HG02884 (cell line): ENCODE measurements around the gene FMR1NB.

Source experiments
- ATAC-seq: cut with Tn5 transposase; IDR thresholded peaks from one replicate; pipeline ENCODE4 v1.9.1; 2021; ENCODE audit warnings: mild to moderate bottlenecking, moderate library complexity; ENCODE audit not compliant: unreplicated experiment

The FMR1NB gene

DNA sequence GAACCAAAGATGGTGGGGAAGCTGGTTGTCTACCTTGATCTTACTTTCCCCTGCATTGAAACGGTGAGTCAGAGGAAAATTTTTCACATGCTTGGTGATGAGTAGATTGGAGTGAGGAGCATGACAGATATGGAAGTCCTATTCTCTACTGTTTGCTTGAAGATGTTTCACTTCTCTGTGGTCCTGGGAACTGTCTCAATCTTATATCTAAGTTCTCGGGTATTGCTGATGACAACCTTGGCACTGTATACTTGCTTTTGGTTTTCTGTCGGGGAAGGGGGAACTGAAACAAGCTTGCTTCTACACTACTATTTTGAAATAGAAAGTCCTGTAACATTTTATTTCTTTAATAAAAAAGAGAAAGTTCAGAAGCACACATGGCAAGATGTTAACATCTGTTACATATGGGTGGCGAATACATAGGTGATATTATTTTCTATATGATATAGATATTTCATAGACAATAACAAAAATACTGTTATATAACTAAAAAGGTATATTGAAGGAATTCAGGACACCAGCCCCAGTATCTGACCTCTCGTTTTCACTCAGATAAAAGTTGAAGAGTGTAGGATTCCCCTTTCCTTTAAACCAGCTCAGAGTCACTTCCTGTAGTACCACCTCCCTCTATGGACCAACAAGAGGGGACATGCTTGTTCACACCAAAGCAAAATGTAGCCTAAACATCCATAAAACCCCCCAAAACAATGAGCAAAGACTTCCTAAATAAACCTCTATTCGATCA is 88.8 kb downstream of the FMR1NB start:
- ATAC-seq = peak; percentile 93

GRCh38 chrX:148070504-148070877 is 89.4 kb downstream of the FMR1NB start:
- ATAC-seq = no peak
